Measurements from ENCODE around the gene NARS2. TPM values are rescaled to one million over a fixed set of nuclear protein-coding genes. Genes with fewer than 3 reads are reported as not detected.

Gene NARS2
- total and polyA plus RNA-seq, 2 donors (not counting 1 experiment from before 2014, with no cell fraction given), result 9.7 to 14.6 TPM

DNA sequence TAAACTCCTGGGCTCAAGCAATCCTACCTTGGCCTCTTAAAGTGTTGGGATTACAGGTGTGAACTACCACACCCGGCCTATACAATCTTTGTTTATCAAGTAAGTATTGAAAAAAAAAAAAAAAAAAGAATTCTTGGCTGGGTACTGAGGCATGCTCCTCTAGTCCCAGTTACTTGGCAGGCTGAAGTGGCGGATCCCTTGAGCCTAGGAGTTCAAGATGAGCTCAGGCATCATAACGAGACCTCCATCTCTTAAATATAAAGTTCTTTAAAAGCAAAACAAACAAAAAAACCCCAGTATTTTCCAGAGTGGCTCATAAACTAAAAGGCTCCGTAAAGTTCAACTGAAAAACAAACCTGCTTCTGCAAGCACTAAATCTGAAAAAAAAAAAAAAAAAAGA, 106.7 kb downstream of the NARS2 start:
- no peak for TF ChIP-seq EZH2 (IDR thresholded peaks at IDR 0.05; ENCODE audit: borderline replicate concordance, insufficient read depth, low read depth, low read length, poor library complexity, severe bottlenecking)
- 92% methylated on average over 2 of the region's 4 CpGs for WGBS (ENCODE audit: insufficient coverage)
- H3K4me1 Mint-ChIP-seq, result peaks cover 42% of the 10 kb centered on the region
- H3K9me3 Mint-ChIP-seq (ENCODE audit: insufficient read depth), result no peaks in the 10 kb centered on the region
- POLR2A ChIA-PET, result interaction anchor here (0.8 kb wide), 1 partner anchor 10 kb away, joined by 4 read pairs; no protein-coding TSS in a partner anchor
- no peaks in the 10 kb centered on the region for H3K27me3 ChIP-seq (replicated peaks in 1 of 4; ENCODE audit: control extremely low read depth in 1 of 4, control insufficient read depth in 3 of 4, insufficient read depth in 4 of 4, low read length in 3 of 4)
- no peak overlapping the region for H3K27ac ChIP-seq (ENCODE audit: low read length in 2 of 2)
- H2AFZ ChIP-seq (ENCODE audit: insufficient read depth, low read depth, low read length, poor library complexity, severe bottlenecking), result no peak overlapping the region
- no peaks in the 10 kb centered on the region for H4K20me1 ChIP-seq (ENCODE audit: control insufficient read depth, insufficient read depth, low read length, poor library complexity, severe bottlenecking)
- H3K4me3 ChIP-seq (ENCODE audit: control extremely low read depth in 1 of 5, extremely low read depth in 1 of 5, insufficient read depth in 1 of 5, low read depth in 2 of 5, low read length in 4 of 5), result no peak overlapping the region
- no peak overlapping the region for H3K27ac Mint-ChIP-seq
- H3K4me3 Mint-ChIP-seq, result no peak overlapping the region
- no peak for ATAC-seq (ENCODE audit: low read depth)
- H3K9me3 ChIP-seq (ENCODE audit: control extremely low read depth in 1 of 3, control insufficient read depth in 2 of 3, insufficient read depth in 1 of 3, low read length in 2 of 3), result peaks cover 0 to 4% (median 0%) of the 10 kb centered on the region in 3 donors
- H3K79me2 ChIP-seq (ENCODE audit: control insufficient read depth, insufficient read depth, low read length), result no peaks in the 10 kb centered on the region
- DNase-seq, result no peak
- H3K4me2 ChIP-seq (replicated peaks; ENCODE audit: low read depth, low read length, poor library complexity, severe bottlenecking), result no peak overlapping the region
- H3K4me1 ChIP-seq (ENCODE audit: control insufficient read depth in 2 of 2, insufficient read depth in 2 of 2, low read length in 2 of 2), result peaks cover 26 to 27% of the 10 kb centered on the region in 2 donors
- H3K36me3 ChIP-seq (replicated peaks in 1 of 2; ENCODE audit: control extremely low read depth in 1 of 2, control insufficient read depth in 1 of 2, extremely low read depth in 1 of 2, insufficient read depth in 2 of 2, low read length in 1 of 2), result no peaks in the 10 kb centered on the region
- CTCF ChIA-PET, result interaction anchor here (0.7 kb wide), 1 partner anchor 37 kb away, joined by 6 read pairs; no protein-coding TSS in a partner anchor
- no peaks in the 10 kb centered on the region for H3K27me3 Mint-ChIP-seq
- H3K9ac ChIP-seq (ENCODE audit: low read length), result no peak overlapping the region
- intact Hi-C loops (cut with micrococcal nuclease), result no loop called here

DNA sequence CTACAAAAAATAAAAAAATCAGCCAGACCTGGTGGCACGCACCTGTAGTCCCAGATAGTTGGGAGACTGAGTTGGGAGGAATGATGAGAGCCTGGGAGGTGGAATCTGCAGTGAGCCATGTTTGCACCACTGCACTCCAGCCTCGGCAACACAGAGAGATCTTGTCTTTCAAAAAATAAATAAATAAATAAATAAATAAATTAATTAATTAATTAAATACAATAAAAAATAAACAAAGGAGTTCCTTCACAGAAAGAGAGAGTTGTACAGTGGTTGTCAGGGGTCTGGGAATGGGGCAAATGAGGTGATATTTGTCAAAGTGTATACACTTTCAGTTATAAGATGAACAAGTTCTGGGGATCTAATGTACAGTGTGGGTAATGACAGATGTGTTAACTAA, 107.3 kb downstream of the NARS2 start:
- H3K4me3 ChIP-seq (ENCODE audit: control extremely low read depth in 1 of 5, extremely low read depth in 1 of 5, insufficient read depth in 1 of 5, low read depth in 2 of 5, low read length in 4 of 5), result no peak overlapping the region
- H3K27me3 ChIP-seq (replicated peaks in 1 of 4; ENCODE audit: control extremely low read depth in 1 of 4, control insufficient read depth in 3 of 4, insufficient read depth in 4 of 4, low read length in 3 of 4), result no peaks in the 10 kb centered on the region
- H3K4me2 ChIP-seq (replicated peaks; ENCODE audit: low read depth, low read length, poor library complexity, severe bottlenecking), result no peak overlapping the region
- no peaks in the 10 kb centered on the region for H3K79me2 ChIP-seq (ENCODE audit: control insufficient read depth, insufficient read depth, low read length)
- no peaks in the 10 kb centered on the region for H3K36me3 ChIP-seq (replicated peaks in 1 of 2; ENCODE audit: control extremely low read depth in 1 of 2, control insufficient read depth in 1 of 2, extremely low read depth in 1 of 2, insufficient read depth in 2 of 2, low read length in 1 of 2)
- intact Hi-C loops (cut with micrococcal nuclease), result no loop called here
- Mint-ChIP-seq H3K9me3 (ENCODE audit: insufficient read depth) (no peaks in the 10 kb centered on the region), H3K4me3 (no peak overlapping the region), H3K27ac (no peak overlapping the region), H3K27me3 (no peaks in the 10 kb centered on the region), H3K4me1 (peaks cover 42% of the 10 kb centered on the region)
- ChIA-PET CTCF (no interaction called here), POLR2A (no interaction called here)
- no peak overlapping the region for H2AFZ ChIP-seq (ENCODE audit: insufficient read depth, low read depth, low read length, poor library complexity, severe bottlenecking)
- TF ChIP-seq EZH2 (IDR thresholded peaks at IDR 0.05; ENCODE audit: borderline replicate concordance, insufficient read depth, low read depth, low read length, poor library complexity, severe bottlenecking), result no peak
- TF ChIP-seq, protein P1, sequence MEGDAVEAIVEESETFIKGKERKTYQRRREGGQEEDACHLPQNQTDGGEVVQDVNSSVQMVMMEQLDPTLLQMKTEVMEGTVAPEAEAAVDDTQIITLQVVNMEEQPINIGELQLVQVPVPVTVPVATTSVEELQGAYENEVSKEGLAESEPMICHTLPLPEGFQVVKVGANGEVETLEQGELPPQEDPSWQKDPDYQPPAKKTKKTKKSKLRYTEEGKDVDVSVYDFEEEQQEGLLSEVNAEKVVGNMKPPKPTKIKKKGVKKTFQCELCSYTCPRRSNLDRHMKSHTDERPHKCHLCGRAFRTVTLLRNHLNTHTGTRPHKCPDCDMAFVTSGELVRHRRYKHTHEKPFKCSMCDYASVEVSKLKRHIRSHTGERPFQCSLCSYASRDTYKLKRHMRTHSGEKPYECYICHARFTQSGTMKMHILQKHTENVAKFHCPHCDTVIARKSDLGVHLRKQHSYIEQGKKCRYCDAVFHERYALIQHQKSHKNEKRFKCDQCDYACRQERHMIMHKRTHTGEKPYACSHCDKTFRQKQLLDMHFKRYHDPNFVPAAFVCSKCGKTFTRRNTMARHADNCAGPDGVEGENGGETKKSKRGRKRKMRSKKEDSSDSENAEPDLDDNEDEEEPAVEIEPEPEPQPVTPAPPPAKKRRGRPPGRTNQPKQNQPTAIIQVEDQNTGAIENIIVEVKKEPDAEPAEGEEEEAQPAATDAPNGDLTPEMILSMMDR (IDR thresholded peaks at IDR 0.05), result no peak
- H3K4me1 ChIP-seq (ENCODE audit: control insufficient read depth in 2 of 2, insufficient read depth in 2 of 2, low read length in 2 of 2), result peaks cover 26 to 27% of the 10 kb centered on the region in 2 donors
- WGBS (ENCODE audit: insufficient coverage), result no CpG with 5 or more reads among the region's 2 CpGs
- H3K9me3 ChIP-seq (ENCODE audit: control extremely low read depth in 1 of 3, control insufficient read depth in 2 of 3, insufficient read depth in 1 of 3, low read length in 2 of 3), result peaks cover 0 to 4% (median 0%) of the 10 kb centered on the region in 3 donors
- no peak for DNase-seq
- H4K20me1 ChIP-seq (ENCODE audit: control insufficient read depth, insufficient read depth, low read length, poor library complexity, severe bottlenecking), result no peaks in the 10 kb centered on the region
- ATAC-seq (ENCODE audit: low read depth), result no peak
- H3K9ac ChIP-seq (ENCODE audit: low read length), result no peak overlapping the region
- H3K27ac ChIP-seq (ENCODE audit: low read length in 2 of 2), result no peak overlapping the region

All from B cell (primary cell).